Keratinocyte (primary cell): ENCODE measurements around the gene SRRT. TPM values are rescaled to one million over a fixed set of nuclear protein-coding genes. Genes with fewer than 3 reads are reported as not detected.

Experiments
- DNase-seq: peaks from one replicate; pipeline ENCODE4 v3.0.0-alpha.2; 2011; ENCODE audit warnings: low read depth, missing footprints, low spot score
- FAIRE-seq: peaks from 2 replicates; lab custom pipeline; 2011; peaks lifted over from hg19 to GRCh38; lab: Jason Lieb, UNC
- H2AFZ ChIP-seq: 2 replicates; pipeline ENCODE4 v1.6.0; 2012; ENCODE audit warnings: low read length, control low read depth, inconsistent platforms; ENCODE audit not compliant: control insufficient read depth
- H3K27ac ChIP-seq: 2 replicates; pipeline ENCODE4 v1.5.1; 2011; ENCODE audit warnings: low read length; ENCODE audit not compliant: control insufficient read depth, insufficient read depth
- H3K27me3 ChIP-seq: 3 replicates; pipeline ENCODE4 v1.6.0; 2011; ENCODE audit warnings: low read length; ENCODE audit not compliant: control insufficient read depth, insufficient read depth; ENCODE audit errors: extremely low read depth
- H3K36me3 ChIP-seq, 2 experiments: 2 replicates in 1 of 2; 3 replicates in 1 of 2; pipeline ENCODE4 v1.5.1; 2011; ENCODE audit warnings: low read length in 2 of 2, mild to moderate bottlenecking in 1 of 2; ENCODE audit not compliant: control insufficient read depth in 2 of 2, insufficient read depth in 2 of 2; ENCODE audit errors: extremely low read depth in 1 of 2
- H3K4me1 ChIP-seq: 3 replicates; pipeline ENCODE4 v1.5.1; 2011; ENCODE audit warnings: low read length; ENCODE audit not compliant: control insufficient read depth, insufficient read depth; ENCODE audit errors: extremely low read depth
- H3K4me2 ChIP-seq: 3 replicates; pipeline ENCODE4 v1.6.0; 2011; ENCODE audit warnings: low read depth, low read length; ENCODE audit not compliant: control insufficient read depth, insufficient read depth; ENCODE audit errors: extremely low read depth
- H3K4me3 ChIP-seq, 3 experiments: fragments of 200-600 bp in 1 of 3; sonication (generic) in 1 of 3; 2 replicates in 2 of 3; 3 replicates in 1 of 3; pipeline ENCODE4 v1.5.1; 2011 to 2016; ENCODE audit warnings: low read length in 3 of 3, mild to moderate bottlenecking in 3 of 3, control low read depth in 2 of 3, inconsistent platforms in 1 of 3, low read depth in 1 of 3, mixed read lengths in 1 of 3, mixed run types in 1 of 3, moderate library complexity in 1 of 3; ENCODE audit not compliant: control insufficient read depth in 2 of 3, insufficient read depth in 2 of 3; ENCODE audit errors: extremely low read depth in 1 of 3
- H3K79me2 ChIP-seq: 2 replicates; pipeline ENCODE4 v1.6.0; 2012; ENCODE audit warnings: low read length; ENCODE audit not compliant: control insufficient read depth, insufficient read depth
- H3K9ac ChIP-seq: 3 replicates; pipeline ENCODE4 v1.6.0; 2011; ENCODE audit warnings: low read length; ENCODE audit not compliant: control insufficient read depth, insufficient read depth; ENCODE audit errors: extremely low read depth
- H3K9me1 ChIP-seq: 3 replicates; pipeline ENCODE4 v1.6.0; 2011; ENCODE audit warnings: low read length; ENCODE audit not compliant: control insufficient read depth, insufficient read depth; ENCODE audit errors: extremely low read depth
- H3K9me3 ChIP-seq: 2 replicates; pipeline ENCODE4 v1.5.1; 2012; ENCODE audit warnings: low read depth, low read length; ENCODE audit not compliant: control insufficient read depth
- H4K20me1 ChIP-seq: 3 replicates; pipeline ENCODE4 v1.6.0; 2011; ENCODE audit warnings: low read length; ENCODE audit not compliant: control insufficient read depth, insufficient read depth; ENCODE audit errors: extremely low read depth
- CTCF ChIP-seq, 3 experiments: IDR thresholded peaks in 1 of 3; conservative IDR thresholded peaks in 1 of 3; optimal IDR thresholded peaks in 1 of 3; 2 replicates in 2 of 3; 3 replicates in 1 of 3; pipeline versions ENCODE3 to v1.5.1; 2011; ENCODE audit warnings: low read length in 3 of 3, mild to moderate bottlenecking in 3 of 3, moderate library complexity in 2 of 3, control low read depth in 1 of 3, inconsistent platforms in 1 of 3; ENCODE audit not compliant: insufficient read depth in 2 of 3; ENCODE audit errors: extremely low read depth in 1 of 3
- EZH2 ChIP-seq: IDR thresholded peaks from one replicate; pipeline ENCODE4 v1.6.1; 2012; ENCODE audit warnings: inconsistent platforms, mild to moderate bottlenecking, low read length, moderate library complexity
- dilution Hi-C: fragments of 300-500 bp; cut with MboI; formaldehyde crosslinking; loops from one replicate; pipeline ENCODE4 v1.7.0; 2020; ENCODE audit warnings: low sequenced_read_pairs; ENCODE audit not compliant: extremely low pct_ligation_motif_present
- polyA plus RNA-seq, 5 experiments: library from polyadenylated mRNA; depleted of rRNA in 3 of 5; stranded (reverse) in 3 of 5; stranded (forward) in 1 of 5; unstranded in 1 of 5; fragments of >200 nt; gene quantifications; 1 replicate in 1 of 5; 2 replicates in 3 of 5; 3 replicates in 1 of 5; pipeline versions ENCODE4 v1.2.1 to v1.2.3, GENCODE V29; 2011 to 2012; ENCODE audit warnings: missing spikeins in 2 of 5, low read depth in 1 of 5, low replicate concordance in 1 of 5

The SRRT gene
- polyA plus RNA-seq, 1 donor (not counting 4 experiments of a cell fraction or from before 2014, with no cell fraction given) = 42.2 TPM

GRCh38 chr7:100882201-100882600 is 7.3 kb downstream of the SRRT start:
- H3K27me3 ChIP-seq = no peaks in the 10 kb centered on the region
- no peak for TF ChIP-seq CTCF (optimal IDR thresholded peaks at IDR 0.05 in 1 of 3, IDR thresholded peaks at IDR 0.05 in 1 of 3, conservative IDR thresholded peaks at IDR 0.05 in 1 of 3; ENCODE audit: extremely low read depth in 1 of 3, insufficient read depth in 2 of 3, low read length in 3 of 3)
- TF ChIP-seq EZH2 = no peak
- H3K4me3 ChIP-seq = no peak overlapping the region
- dilution Hi-C loops = loop anchor here (10.0 kb wide), 1 partner anchor 63 kb away; the partner anchor contains the start of gene MUC3A
- no peak overlapping the region for H3K27ac ChIP-seq
- H3K4me2 ChIP-seq = no peak overlapping the region
- peaks cover 52% of the 10 kb centered on the region for H3K79me2 ChIP-seq
- H2AFZ ChIP-seq = no peak overlapping the region
- H3K36me3 ChIP-seq = peaks cover 53% of the 10 kb centered on the region in 2 experiments
- H3K4me1 ChIP-seq = peaks cover 5% of the 10 kb centered on the region
- peaks cover 8% of the 10 kb centered on the region for H4K20me1 ChIP-seq
- no peaks in the 10 kb centered on the region for H3K9me1 ChIP-seq
- no peak for FAIRE-seq
- no peak overlapping the region for H3K9ac ChIP-seq
- no peaks in the 10 kb centered on the region for H3K9me3 ChIP-seq
- no peak for DNase-seq

GRCh38 chr7:100882785-100883526 is 8.1 kb downstream of the SRRT start:
- no peak for TF ChIP-seq CTCF (optimal IDR thresholded peaks at IDR 0.05 in 1 of 3, IDR thresholded peaks at IDR 0.05 in 1 of 3, conservative IDR thresholded peaks at IDR 0.05 in 1 of 3; ENCODE audit: extremely low read depth in 1 of 3, insufficient read depth in 2 of 3, low read length in 3 of 3)
- no peak for TF ChIP-seq EZH2
- no peak overlapping the region for H3K4me2 ChIP-seq
- no peaks in the 10 kb centered on the region for H3K9me3 ChIP-seq
- peaks cover 5% of the 10 kb centered on the region for H3K4me1 ChIP-seq
- H3K79me2 ChIP-seq = peaks cover 52% of the 10 kb centered on the region
- peaks cover 58 to 60% of the 10 kb centered on the region in 2 experiments for H3K36me3 ChIP-seq
- dilution Hi-C loops = loop anchor here (10.0 kb wide), 1 partner anchor 62 kb away; the partner anchor contains the start of gene MUC3A
- FAIRE-seq (no peak), DNase-seq (no peak)
- H3K27ac ChIP-seq = no peak overlapping the region
- H3K9ac ChIP-seq = no peak overlapping the region
- H3K27me3 ChIP-seq = no peaks in the 10 kb centered on the region
- H4K20me1 ChIP-seq = peaks cover 8% of the 10 kb centered on the region
- H3K4me3 ChIP-seq = no peak overlapping the region
- no peak overlapping the region for H2AFZ ChIP-seq
- no peaks in the 10 kb centered on the region for H3K9me1 ChIP-seq
